ENCODE measurements around the gene S100B.

The S100B gene

DNA sequence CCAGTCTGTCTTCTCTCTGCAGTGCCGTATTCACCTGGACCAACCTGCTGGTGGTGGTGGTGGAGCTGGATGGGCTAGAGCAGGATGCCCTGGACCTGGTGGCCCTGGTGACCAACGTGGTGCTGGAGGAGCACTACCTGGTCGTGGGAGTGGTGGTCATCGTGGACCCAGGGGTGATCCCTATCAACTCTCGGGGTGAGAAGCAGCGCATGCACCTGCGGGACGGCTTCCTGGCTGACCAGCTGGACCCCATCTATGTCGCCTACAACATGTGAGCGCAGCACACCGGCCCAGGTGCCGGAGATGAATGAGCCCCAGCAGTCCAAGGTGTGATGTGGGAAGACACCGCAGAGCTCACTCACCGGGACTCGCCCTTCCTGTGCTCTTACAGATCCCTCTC is 37.5 kb downstream of the S100B start:
- no peak for TF ChIP-seq SUZ12 (IDR thresholded peaks at IDR 0.05; ENCODE audit: extremely low read depth, insufficient read depth, insufficient read length)
- no peak for TF ChIP-seq ZNF274 (IDR thresholded peaks at IDR 0.05; ENCODE audit: low read depth, low read length)
- no peak for TF ChIP-seq YY1 (IDR thresholded peaks at IDR 0.05; ENCODE audit: insufficient read depth, insufficient read length)
- DNase-seq (ENCODE audit: low read depth, low spot score) = no peak
- H3K9me3 ChIP-seq (ENCODE audit: insufficient read depth, low read length) = no peaks in the 10 kb centered on the region; the same call in 1 of the 2 replicates
- H3K4me1 ChIP-seq (ENCODE audit: insufficient read depth, insufficient read length) = no peaks in the 10 kb centered on the region
- peaks cover 87% of the 10 kb centered on the region for H3K36me3 ChIP-seq (ENCODE audit: insufficient read depth, insufficient read length, low read length)
- no peaks in the 10 kb centered on the region for H3K27me3 ChIP-seq (ENCODE audit: insufficient read depth, insufficient read length)
- no peak overlapping the region for H3K9ac ChIP-seq (ENCODE audit: insufficient read length, low read depth)
- no peak overlapping the region for H3K4me3 ChIP-seq (ENCODE audit: insufficient read length, low read depth)

DNA sequence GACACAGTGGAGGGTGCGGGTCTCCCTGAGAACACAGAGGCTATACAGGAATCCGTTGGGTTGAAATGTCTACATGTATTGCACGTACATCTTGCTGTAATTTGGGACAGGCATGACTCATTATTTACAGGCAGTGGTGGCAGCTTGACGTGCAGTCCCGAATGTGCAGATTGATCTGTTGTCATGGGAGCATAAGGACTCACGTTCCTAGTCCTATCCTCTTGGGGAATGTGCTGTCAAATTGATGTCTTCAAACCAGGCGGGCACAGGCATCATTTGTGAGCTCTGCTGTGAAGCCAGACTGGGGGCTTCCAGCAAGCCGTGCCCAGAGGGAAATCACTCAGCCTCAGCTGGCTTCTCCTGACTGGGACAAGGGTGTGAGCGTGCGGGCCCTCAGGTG is 40.5 kb downstream of the S100B start:
- H3K4me1 ChIP-seq (ENCODE audit: insufficient read depth, insufficient read length) = no peaks in the 10 kb centered on the region
- no peaks in the 10 kb centered on the region for H3K27me3 ChIP-seq (ENCODE audit: insufficient read depth, insufficient read length)
- no peaks in the 10 kb centered on the region for H3K9me3 ChIP-seq (ENCODE audit: insufficient read depth, low read length)
- TF ChIP-seq SUZ12 (IDR thresholded peaks at IDR 0.05; ENCODE audit: extremely low read depth, insufficient read depth, insufficient read length) = no peak
- TF ChIP-seq YY1 (IDR thresholded peaks at IDR 0.05; ENCODE audit: insufficient read depth, insufficient read length) = no peak
- TF ChIP-seq ZNF274 (IDR thresholded peaks at IDR 0.05; ENCODE audit: low read depth, low read length) = no peak
- DNase-seq (ENCODE audit: low read depth, low spot score) = no peak
- H3K4me3 ChIP-seq (ENCODE audit: insufficient read length, low read depth) = no peak overlapping the region
- H3K36me3 ChIP-seq (ENCODE audit: insufficient read depth, insufficient read length, low read length) = peaks cover 95% of the 10 kb centered on the region
- H3K9ac ChIP-seq (ENCODE audit: insufficient read length, low read depth) = no peak overlapping the region

DNA sequence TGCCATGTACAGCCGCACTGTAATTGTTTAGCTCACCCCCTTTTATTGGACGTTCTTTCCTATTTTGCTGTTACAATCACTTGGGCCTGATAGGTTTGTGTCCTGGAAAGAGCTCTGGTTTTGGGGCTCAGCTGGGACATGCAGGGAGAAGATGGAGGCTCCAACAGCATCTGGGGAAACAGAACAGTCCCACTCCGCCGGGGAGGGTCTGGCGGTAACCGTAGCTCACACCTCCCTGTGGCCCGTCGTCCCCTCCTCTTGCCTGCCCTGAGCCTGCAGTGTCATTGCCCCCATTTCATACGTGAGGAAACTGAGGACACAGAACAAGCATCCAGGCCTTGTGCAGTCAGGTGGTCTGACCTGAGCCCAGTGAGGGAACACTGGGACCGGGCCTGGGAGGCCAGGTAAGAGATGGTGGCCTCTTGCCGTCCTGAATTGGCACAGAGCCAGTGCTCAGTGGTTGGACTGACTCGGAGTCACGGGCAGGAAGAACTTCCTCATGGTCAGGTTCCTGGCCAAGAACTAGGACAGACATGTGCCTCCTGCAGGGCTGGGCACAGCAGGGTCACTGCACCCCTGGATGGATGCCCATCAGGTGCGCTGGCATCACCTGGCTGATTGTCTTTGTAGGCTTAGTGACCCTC is 41.8 kb downstream of the S100B start:
- Histone ChIP-seq H3K4me3 (ENCODE audit: insufficient read length, low read depth) (no peak overlapping the region), H3K4me1 (ENCODE audit: insufficient read depth, insufficient read length) (peaks cover 3% of the 10 kb centered on the region), H3K27me3 (ENCODE audit: insufficient read depth, insufficient read length) (no peaks in the 10 kb centered on the region), H3K9me3 (ENCODE audit: insufficient read depth, low read length) (no peaks in the 10 kb centered on the region), H3K36me3 (ENCODE audit: insufficient read depth, insufficient read length, low read length) (peaks cover 95% of the 10 kb centered on the region), H3K9ac (ENCODE audit: insufficient read length, low read depth) (no peak overlapping the region)
- no peak for TF ChIP-seq YY1 (IDR thresholded peaks at IDR 0.05; ENCODE audit: insufficient read depth, insufficient read length)
- no peak for TF ChIP-seq SUZ12 (IDR thresholded peaks at IDR 0.05; ENCODE audit: extremely low read depth, insufficient read depth, insufficient read length)
- TF ChIP-seq ZNF274 (IDR thresholded peaks at IDR 0.05; ENCODE audit: low read depth, low read length) = no peak
- DNase-seq (ENCODE audit: low read depth, low spot score) = no peak

DNA sequence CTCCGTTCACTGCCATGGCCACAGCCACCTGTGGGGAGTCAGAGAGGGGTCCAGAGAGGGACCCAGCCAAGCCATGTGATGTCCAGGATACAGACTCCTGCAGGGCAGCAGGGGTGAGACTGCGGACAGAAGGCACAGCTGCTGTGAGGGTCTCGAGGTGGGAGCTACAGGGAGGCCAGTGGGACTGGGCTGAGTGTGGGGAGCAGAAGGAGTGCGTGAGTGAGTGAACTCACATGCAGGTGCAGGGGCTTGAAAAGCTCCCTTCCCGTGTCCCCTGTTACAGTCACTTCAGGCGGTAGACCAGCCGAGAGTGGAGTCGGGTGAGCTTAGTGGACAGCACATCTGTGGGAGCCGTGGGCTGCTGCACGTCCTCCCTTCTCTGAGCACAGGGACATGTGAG is 42.4 kb downstream of the S100B start:
- DNase-seq (ENCODE audit: low read depth, low spot score) = no peak
- no peak overlapping the region for H3K9ac ChIP-seq (ENCODE audit: insufficient read length, low read depth)
- no peaks in the 10 kb centered on the region for H3K9me3 ChIP-seq (ENCODE audit: insufficient read depth, low read length)
- TF ChIP-seq SUZ12 (IDR thresholded peaks at IDR 0.05; ENCODE audit: extremely low read depth, insufficient read depth, insufficient read length) (no peak), YY1 (IDR thresholded peaks at IDR 0.05; ENCODE audit: insufficient read depth, insufficient read length) (no peak), ZNF274 (IDR thresholded peaks at IDR 0.05; ENCODE audit: low read depth, low read length) (no peak)
- peaks cover 3% of the 10 kb centered on the region for H3K4me1 ChIP-seq (ENCODE audit: insufficient read depth, insufficient read length)
- H3K36me3 ChIP-seq (ENCODE audit: insufficient read depth, insufficient read length, low read length) = peaks cover 95% of the 10 kb centered on the region
- H3K27me3 ChIP-seq (ENCODE audit: insufficient read depth, insufficient read length) = no peaks in the 10 kb centered on the region
- no peak overlapping the region for H3K4me3 ChIP-seq (ENCODE audit: insufficient read length, low read depth)

DNA sequence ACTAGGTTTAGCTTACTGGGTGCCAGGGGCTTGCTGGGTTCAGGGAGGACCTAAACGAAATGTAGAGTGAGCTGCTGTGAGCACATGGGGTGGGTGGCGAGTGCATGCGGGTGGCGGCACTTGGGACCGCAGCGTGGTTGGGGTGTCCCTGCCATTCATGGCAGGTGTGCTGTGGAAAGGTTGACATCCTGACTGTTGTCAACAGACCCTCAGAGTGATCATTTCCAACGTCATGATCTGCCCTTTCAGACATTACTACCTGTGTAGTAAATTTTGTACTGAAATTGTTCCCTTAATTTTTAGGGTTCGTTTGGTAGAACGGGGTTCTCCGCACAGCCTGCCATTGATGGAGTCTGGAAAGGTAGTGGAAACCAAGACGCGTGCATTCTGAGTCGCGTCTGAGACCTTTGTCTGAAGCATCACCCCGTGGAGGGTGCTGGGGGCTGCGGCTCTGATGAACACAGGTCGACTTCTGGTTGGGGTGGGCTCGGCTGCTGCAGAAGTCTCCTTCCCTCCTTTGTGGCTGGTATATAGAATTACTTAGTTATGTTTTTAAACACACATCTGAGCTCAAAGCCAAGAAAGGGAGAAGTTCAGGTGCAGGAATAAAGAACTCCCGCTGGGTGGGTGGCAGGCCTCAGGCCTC is 43.3 kb downstream of the S100B start:
- Histone ChIP-seq H3K36me3 (ENCODE audit: insufficient read depth, insufficient read length, low read length) (peaks cover 96% of the 10 kb centered on the region), H3K4me1 (ENCODE audit: insufficient read depth, insufficient read length) (peaks cover 6% of the 10 kb centered on the region), H3K9me3 (ENCODE audit: insufficient read depth, low read length) (no peaks in the 10 kb centered on the region), H3K4me3 (ENCODE audit: insufficient read length, low read depth) (no peak overlapping the region), H3K9ac (ENCODE audit: insufficient read length, low read depth) (no peak overlapping the region), H3K27me3 (ENCODE audit: insufficient read depth, insufficient read length) (no peaks in the 10 kb centered on the region)
- no peak for DNase-seq (ENCODE audit: low read depth, low spot score)
- TF ChIP-seq YY1 (IDR thresholded peaks at IDR 0.05; ENCODE audit: insufficient read depth, insufficient read length) (no peak), ZNF274 (IDR thresholded peaks at IDR 0.05; ENCODE audit: low read depth, low read length) (no peak), SUZ12 (IDR thresholded peaks at IDR 0.05; ENCODE audit: extremely low read depth, insufficient read depth, insufficient read length) (no peak)

DNA sequence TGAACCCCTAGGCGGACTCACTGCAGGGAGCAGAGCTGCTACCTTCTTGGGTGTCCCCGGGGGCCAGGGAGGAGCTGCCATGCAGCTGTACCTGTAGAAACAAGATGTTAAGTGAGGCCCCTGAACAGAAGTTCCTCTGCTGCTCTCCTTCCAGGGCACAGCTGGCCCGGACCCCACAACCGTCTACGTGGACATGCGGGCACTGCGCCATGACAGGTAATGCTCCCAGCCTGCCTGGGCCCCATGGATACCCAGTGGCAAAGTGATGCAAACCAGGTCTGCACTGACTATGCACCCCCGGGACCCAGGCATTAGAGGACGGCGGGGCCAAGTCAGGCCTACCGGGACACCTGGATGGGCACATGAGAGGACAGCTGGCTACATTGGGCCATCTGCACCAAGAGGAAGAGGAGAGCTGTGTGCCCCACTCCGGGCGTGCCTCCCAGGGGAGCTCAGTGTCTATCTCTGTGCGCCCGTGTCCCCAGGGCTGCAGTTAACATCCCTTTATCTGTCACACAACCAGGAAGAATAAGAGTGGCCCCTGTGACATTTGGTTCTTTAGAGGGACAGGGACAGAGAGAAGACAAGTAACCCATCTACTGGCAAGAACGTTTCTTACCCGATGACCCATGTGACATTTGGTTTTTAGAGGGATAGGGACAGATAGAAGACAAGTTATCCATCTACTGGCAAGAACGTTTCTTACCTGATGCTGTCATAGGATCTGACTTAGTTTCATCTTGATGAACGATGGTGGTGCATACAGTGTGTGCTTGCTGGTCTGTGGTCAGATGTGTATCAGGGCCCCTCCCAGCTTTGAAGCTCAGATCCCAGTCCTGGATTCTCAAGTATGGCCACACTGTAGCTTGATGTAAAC is 44.1 kb downstream of the S100B start:
- Histone ChIP-seq H3K4me1 (ENCODE audit: insufficient read depth, insufficient read length) (peaks cover 6% of the 10 kb centered on the region), H3K4me3 (ENCODE audit: insufficient read length, low read depth) (no peak overlapping the region), H3K9me3 (ENCODE audit: insufficient read depth, low read length) (no peaks in the 10 kb centered on the region), H3K36me3 (ENCODE audit: insufficient read depth, insufficient read length, low read length) (peaks cover 93% of the 10 kb centered on the region), H3K9ac (ENCODE audit: insufficient read length, low read depth) (no peak overlapping the region), H3K27me3 (ENCODE audit: insufficient read depth, insufficient read length) (no peaks in the 10 kb centered on the region)
- DNase-seq (ENCODE audit: low read depth, low spot score) = no peak
- TF ChIP-seq YY1 (IDR thresholded peaks at IDR 0.05; ENCODE audit: insufficient read depth, insufficient read length) = no peak
- TF ChIP-seq ZNF274 (IDR thresholded peaks at IDR 0.05; ENCODE audit: low read depth, low read length) = no peak
- TF ChIP-seq SUZ12 (IDR thresholded peaks at IDR 0.05; ENCODE audit: extremely low read depth, insufficient read depth, insufficient read length) = no peak
